Neutrophil (primary cell): ENCODE results near the gene MYO3A.

Experiments
- H3K27ac ChIP-seq: fragments of 200-600 bp; sonication (generic); 2 replicates; pipeline ENCODE4 v1.5.1; 2016; ENCODE audit warnings: mild to moderate bottlenecking, moderate library complexity
- H3K27me3 ChIP-seq: fragments of 200-600 bp; sonication (generic); 2 replicates; pipeline ENCODE4 v1.6.0; 2016; ENCODE audit warnings: mild to moderate bottlenecking
- H3K36me3 ChIP-seq: fragments of 200-600 bp; sonication (generic); 2 replicates; pipeline ENCODE4 v1.5.1; 2017
- H3K4me1 ChIP-seq, 2 experiments: fragments of 200-600 bp in 1 of 2; sonication (generic) in 1 of 2; 1 replicate in 1 of 2; 2 replicates in 1 of 2; pipeline versions ENCODE4 v1.5.1 to v1.6.1; 2013 to 2016; ENCODE audit warnings: low read depth in 1 of 2, low read length in 1 of 2, mild to moderate bottlenecking in 1 of 2, moderate library complexity in 1 of 2; ENCODE audit not compliant: control insufficient read depth in 1 of 2, insufficient read depth in 1 of 2
- H3K4me3 ChIP-seq, 2 experiments: fragments of 200-600 bp in 1 of 2; sonication (generic) in 1 of 2; 1 replicate in 1 of 2; 2 replicates in 1 of 2; pipeline ENCODE4 v1.5.1; 2013 to 2016; ENCODE audit warnings: low read depth in 1 of 2, low read length in 1 of 2, mild to moderate bottlenecking in 1 of 2, moderate library complexity in 1 of 2
- H3K9me3 ChIP-seq: fragments of 200-600 bp; sonication (generic); 2 replicates; pipeline ENCODE4 v1.5.1; 2016
- CTCF ChIP-seq: fragments of 200-600 bp; sonication (generic); IDR thresholded peaks from 2 replicates; pipeline ENCODE4 v1.5.1; 2016; ENCODE audit warnings: antibody characterized with exemption

MYO3A gene

GRCh38 chr10:26254616-26255015 lies 320.6 kb downstream of the MYO3A start:
- Histone ChIP-seq H3K36me3 (no peaks in the 10 kb centered on the region), H3K9me3 (no peaks in the 10 kb centered on the region), H3K4me3 (no peak overlapping the region), H3K4me1 (no peaks in the 10 kb centered on the region), H3K27me3 (peaks cover 14% of the 10 kb centered on the region), H3K27ac (no peak overlapping the region)
- TF ChIP-seq CTCF: no peak

DNA sequence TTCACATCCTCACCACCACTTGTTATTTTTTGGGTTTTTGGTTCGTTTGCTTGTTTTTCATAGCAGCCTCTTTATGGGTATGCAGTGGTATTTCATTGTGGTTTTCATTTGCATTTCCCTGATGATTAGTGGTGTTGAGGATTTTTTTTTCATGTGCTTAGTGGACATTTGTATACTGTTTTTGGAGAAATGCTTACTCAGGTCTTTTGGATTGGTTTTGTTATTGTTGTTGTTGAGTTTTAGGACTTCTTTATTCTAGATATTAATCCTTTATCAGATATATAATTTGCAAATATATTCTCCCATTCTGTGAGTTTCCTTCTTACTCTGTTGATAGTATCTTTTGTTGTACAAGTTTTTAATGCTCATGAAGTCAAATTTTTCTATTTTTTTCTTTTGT lies 325.3 kb downstream of the MYO3A start:
- H3K27ac ChIP-seq: no peak overlapping the region
- no peaks in the 10 kb centered on the region for H3K36me3 ChIP-seq
- TF ChIP-seq CTCF: no peak
- no peak overlapping the region for H3K4me3 ChIP-seq
- H3K9me3 ChIP-seq: no peaks in the 10 kb centered on the region
- no peaks in the 10 kb centered on the region for H3K4me1 ChIP-seq
- H3K27me3 ChIP-seq: peaks cover 47% of the 10 kb centered on the region
